ENCODE results near the gene MT2A. TPM values are rescaled to one million over a fixed set of nuclear protein-coding genes. Genes with fewer than 3 reads are reported as not detected.

MT2A gene
- total and polyA plus RNA-seq, 2 experiments from 2014 or later: 211 to 3,441 TPM

DNA sequence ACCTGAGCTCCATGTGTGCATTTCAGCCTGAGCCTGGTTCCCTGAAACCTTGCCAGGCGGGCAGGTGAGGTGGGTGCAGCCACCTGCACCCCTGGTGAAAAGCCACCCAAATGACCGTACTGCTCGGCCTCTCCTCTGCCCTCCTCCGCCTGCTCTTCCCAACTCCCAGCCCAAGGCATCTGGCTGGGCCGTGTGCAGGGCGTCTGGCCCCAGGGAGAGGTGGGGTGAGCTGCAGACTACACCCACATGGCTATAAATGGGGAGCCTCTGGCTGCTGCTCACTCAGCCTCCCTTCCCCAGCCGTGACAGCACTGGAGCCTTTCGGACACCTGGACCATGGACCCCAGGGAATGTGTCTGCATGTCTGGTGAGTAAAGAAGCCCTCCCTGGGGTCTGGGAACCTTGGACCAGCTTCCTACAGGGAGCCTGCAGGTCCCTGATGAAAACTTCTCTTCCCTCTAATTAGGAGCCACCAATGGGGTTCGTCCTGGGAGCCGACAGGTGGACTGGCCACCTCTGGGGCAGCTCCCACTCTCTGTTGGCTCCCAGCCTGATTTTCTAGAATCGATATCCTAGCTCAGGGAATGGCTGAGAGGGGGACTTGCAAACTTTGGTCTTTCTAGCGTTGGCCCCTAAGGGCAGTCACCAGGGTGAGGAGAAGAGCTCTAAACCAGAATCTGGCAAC lies 43.4 kb upstream of the MT2A start, which contains the start of gene MT4:
Gene MT4 (plus strand): TSS at position 281 of the 685 bp plus-strand sequence. CDS start 56 bp downstream, at position 337.
- Histone ChIP-seq H3K9me3 (ENCODE audit: low read depth) (no peaks in the 10 kb centered on the region), H2AFZ (no peak within 1 kb of the TSS), H3F3A (ENCODE audit: insufficient read depth) (no peaks in the 10 kb centered on the region), H4K20me1 (ENCODE audit: insufficient read depth) (no peaks in the 10 kb centered on the region), H3K27ac (no peak within 1 kb of the TSS), H3K27me3 (replicated peaks; ENCODE audit: insufficient read depth) (peaks cover 13% of the 10 kb centered on the region; the same call in 1 of the 2 replicates), H3K9me2 (ENCODE audit: insufficient read depth) (no peaks in the 10 kb centered on the region), H3K9ac (no peak within 1 kb of the TSS), H3K36me3 (ENCODE audit: low read depth) (no peaks in the 10 kb centered on the region), H3K4me3 (no peak within 1 kb of the TSS), H3K79me2 (ENCODE audit: insufficient read depth) (no peaks in the 10 kb centered on the region), H3K4me1 (ENCODE audit: insufficient read depth) (no peaks in the 10 kb centered on the region), H3K4me2 (ENCODE audit: unreplicated experiment) (no peak within 1 kb of the TSS)
- 65 to 67% methylated on average over 12 of the region's 12 CpGs for WGBS, 2 experiments (ENCODE audit: low coverage in 1 of 2, low lambda C conversion rate in 2 of 2, missing lambda C conversion rate in 2 of 2)
- TF ChIP-seq EZH2phosphoT487 (IDR thresholded peaks at IDR 0.05; ENCODE audit: insufficient read depth, low read depth): no peak
- TF ChIP-seq EZH2 (IDR thresholded peaks at IDR 0.05; ENCODE audit: insufficient read depth, poor library complexity, severe bottlenecking): no peak
- in situ Hi-C loops (cut with MboI): no loop called here
- no peak for DNase-seq

DNA sequence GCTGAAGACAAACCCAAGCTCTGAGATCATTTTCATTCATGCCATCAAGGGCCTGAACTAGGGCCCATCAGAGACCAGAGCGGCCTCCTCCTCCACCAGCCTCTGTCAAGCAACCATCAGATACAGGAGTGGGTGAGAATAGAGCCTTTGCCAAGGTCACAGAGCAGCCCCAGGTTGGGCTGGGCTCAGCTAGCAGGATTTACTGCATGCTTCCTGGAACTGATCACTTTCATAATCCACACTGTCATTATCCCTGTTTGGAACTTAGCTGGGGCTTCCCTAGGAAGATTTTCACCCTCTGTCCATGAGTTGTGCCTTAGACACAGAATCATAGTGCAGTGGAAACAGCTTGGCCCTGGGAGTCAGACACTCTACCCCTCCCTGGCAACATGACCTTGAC lies 38.4 kb upstream of the MT2A start:
- no peak overlapping the region for H3K4me2 ChIP-seq (ENCODE audit: unreplicated experiment)
- in situ Hi-C loops (cut with MboI): loop anchor here (10.0 kb wide), 1 partner anchor 125 kb away; no protein-coding TSS in a partner anchor

DNA sequence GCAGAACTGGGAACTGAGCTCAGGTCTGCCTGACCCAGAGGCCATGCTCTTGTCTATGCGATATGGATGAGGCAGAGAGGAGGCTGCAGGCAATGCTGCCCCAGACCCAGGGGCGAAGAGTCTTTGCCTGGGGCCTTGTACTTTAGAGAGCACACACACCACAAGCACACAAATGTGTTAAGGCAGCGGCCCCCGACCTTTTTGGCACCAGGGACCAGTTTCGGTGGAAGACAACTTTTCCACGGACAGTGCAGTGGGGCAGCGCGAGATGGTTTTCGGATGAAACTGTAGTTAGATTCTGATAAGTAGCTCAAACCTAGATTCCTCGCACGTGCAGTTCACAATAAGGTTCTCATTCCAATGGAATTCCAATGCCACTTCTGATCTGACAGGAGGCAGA lies 36.9 kb upstream of the MT2A start:
- H3F3A ChIP-seq (ENCODE audit: insufficient read depth): no peaks in the 10 kb centered on the region
- H3K79me2 ChIP-seq (ENCODE audit: insufficient read depth): no peaks in the 10 kb centered on the region
- TF ChIP-seq EZH2 (IDR thresholded peaks at IDR 0.05; ENCODE audit: insufficient read depth, poor library complexity, severe bottlenecking): no peak
- H3K4me2 ChIP-seq (ENCODE audit: unreplicated experiment): no peak overlapping the region
- H3K9ac ChIP-seq: no peak overlapping the region
- H3K4me1 ChIP-seq (ENCODE audit: insufficient read depth): no peaks in the 10 kb centered on the region
- 0 out of 2 replicates have a peak, but pooled peaks cover 4% of the 10 kb centered on the region for H3K27me3 ChIP-seq (replicated peaks; ENCODE audit: insufficient read depth)
- in situ Hi-C loops (cut with MboI): loop anchor here (10.0 kb wide), 1 partner anchor 123 kb away; no protein-coding TSS in a partner anchor
- no peak overlapping the region for H2AFZ ChIP-seq
- no peaks in the 10 kb centered on the region for H4K20me1 ChIP-seq (ENCODE audit: insufficient read depth)
- no peaks in the 10 kb centered on the region for H3K9me3 ChIP-seq (ENCODE audit: low read depth)
- DNase-seq: no peak
- no peak overlapping the region for H3K27ac ChIP-seq
- H3K9me2 ChIP-seq (ENCODE audit: insufficient read depth): no peaks in the 10 kb centered on the region
- H3K4me3 ChIP-seq: no peak overlapping the region
- WGBS, 2 experiments (ENCODE audit: low coverage in 1 of 2, low lambda C conversion rate in 2 of 2, missing lambda C conversion rate in 2 of 2): 85 to 87% methylated on average over 11 of the region's 11 CpGs
- H3K36me3 ChIP-seq (ENCODE audit: low read depth): no peaks in the 10 kb centered on the region

More for the DNA sequence above, 38.4 kb upstream of the MT2A start:
- DNase-seq: no peak
- no peak overlapping the region for H3K27ac ChIP-seq
- no peaks in the 10 kb centered on the region for H3K9me3 ChIP-seq (ENCODE audit: low read depth)
- H3F3A ChIP-seq (ENCODE audit: insufficient read depth): no peaks in the 10 kb centered on the region
- H3K79me2 ChIP-seq (ENCODE audit: insufficient read depth): no peaks in the 10 kb centered on the region
- H3K4me3 ChIP-seq: no peak overlapping the region
- no peak for TF ChIP-seq EZH2phosphoT487 (IDR thresholded peaks at IDR 0.05; ENCODE audit: insufficient read depth, low read depth)
- no peak for TF ChIP-seq EZH2 (IDR thresholded peaks at IDR 0.05; ENCODE audit: insufficient read depth, poor library complexity, severe bottlenecking)
- WGBS, 2 experiments (ENCODE audit: low coverage in 1 of 2, low lambda C conversion rate in 2 of 2, missing lambda C conversion rate in 2 of 2): 100% methylated on average over 1 of the region's 1 CpG
- H3K9me2 ChIP-seq (ENCODE audit: insufficient read depth): no peaks in the 10 kb centered on the region
- H3K27me3 ChIP-seq (replicated peaks; ENCODE audit: insufficient read depth): peaks cover 13% of the 10 kb centered on the region; the same call in 1 of the 2 replicates
- no peak overlapping the region for H3K9ac ChIP-seq
- H3K36me3 ChIP-seq (ENCODE audit: low read depth): no peaks in the 10 kb centered on the region
- H4K20me1 ChIP-seq (ENCODE audit: insufficient read depth): no peaks in the 10 kb centered on the region
- H2AFZ ChIP-seq: no peak overlapping the region
- H3K4me1 ChIP-seq (ENCODE audit: insufficient read depth): no peaks in the 10 kb centered on the region

DNA sequence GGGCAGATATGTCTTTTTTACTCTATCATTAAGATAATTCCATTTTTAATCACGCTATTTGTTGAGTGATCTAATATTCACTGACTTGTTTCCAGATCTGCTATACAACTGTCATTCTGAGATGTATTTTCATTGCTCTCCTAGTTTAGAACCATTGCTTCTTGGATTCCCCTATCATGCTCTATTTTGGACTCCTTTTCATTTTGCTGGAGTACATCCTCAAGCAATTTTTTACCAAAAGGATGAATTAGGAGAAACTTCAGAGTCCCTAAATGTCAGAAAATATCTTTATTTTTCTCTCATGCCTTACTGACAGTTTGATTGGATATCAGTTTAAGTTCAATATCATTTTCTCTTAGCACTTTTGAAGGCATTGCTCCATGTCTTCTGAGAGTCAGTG lies 33.8 kb upstream of the MT2A start:
- no peak overlapping the region for H2AFZ ChIP-seq
- H3K4me3 ChIP-seq: no peak overlapping the region
- TF ChIP-seq EZH2phosphoT487 (IDR thresholded peaks at IDR 0.05; ENCODE audit: insufficient read depth, low read depth) (no peak), EZH2 (IDR thresholded peaks at IDR 0.05; ENCODE audit: insufficient read depth, poor library complexity, severe bottlenecking) (no peak)
- no peaks in the 10 kb centered on the region for H3K4me1 ChIP-seq (ENCODE audit: insufficient read depth)
- no peaks in the 10 kb centered on the region for H3K36me3 ChIP-seq (ENCODE audit: low read depth)
- DNase-seq: no peak
- no peak overlapping the region for H3K4me2 ChIP-seq (ENCODE audit: unreplicated experiment)
- H3K27ac ChIP-seq: no peak overlapping the region
- WGBS, 2 experiments (ENCODE audit: low coverage in 1 of 2, low lambda C conversion rate in 2 of 2, missing lambda C conversion rate in 2 of 2): 28 to 42% methylated on average over 1 of the region's 1 CpG
- H3K27me3 ChIP-seq (replicated peaks; ENCODE audit: insufficient read depth): no peaks in the 10 kb centered on the region
- H3K79me2 ChIP-seq (ENCODE audit: insufficient read depth): no peaks in the 10 kb centered on the region
- in situ Hi-C loops (cut with MboI): loop anchor here (10.0 kb wide), 1 partner anchor 120 kb away; no protein-coding TSS in a partner anchor
- no peaks in the 10 kb centered on the region for H3F3A ChIP-seq (ENCODE audit: insufficient read depth)
- no peak overlapping the region for H3K9ac ChIP-seq
- no peaks in the 10 kb centered on the region for H3K9me2 ChIP-seq (ENCODE audit: insufficient read depth)
- H3K9me3 ChIP-seq (ENCODE audit: low read depth): no peaks in the 10 kb centered on the region
- no peaks in the 10 kb centered on the region for H4K20me1 ChIP-seq (ENCODE audit: insufficient read depth)

Measured in GM23248 (cell line).